ENCODE measurements around the gene MPLKIP.
"Not testable (repeated sequence)": the region's sequence is repeated elsewhere in the genome, so short reads cannot be mapped to it uniquely, and the experiment has no call there.

Gene MPLKIP

GRCh38 chr7:40133561-40134427 lies 628 bp downstream of the MPLKIP start:
- no peak for DNase-seq (ENCODE audit: low read depth)

GRCh38 chr7:40122940-40123254 lies 11.5 kb downstream of the MPLKIP start:
- DNase-seq (ENCODE audit: low read depth): no peak

GRCh38 chr7:40122100-40122939 lies 12.1 kb downstream of the MPLKIP start:
- not testable (repeated sequence) for DNase-seq (ENCODE audit: low read depth)

GRCh38 chr7:40120020-40120419 lies 14.4 kb downstream of the MPLKIP start:
- DNase-seq (ENCODE audit: low read depth): no peak

- not testable (repeated sequence) for DNase-seq (ENCODE audit: low read depth)
Observed at GRCh38 chr7:40118201-40118600, 16.2 kb downstream of the MPLKIP start.

GRCh38 chr7:40117199-40117598 lies 17.2 kb downstream of the MPLKIP start:
- not testable (repeated sequence) for DNase-seq (ENCODE audit: low read depth)

GRCh38 chr7:40115936-40116335 lies 18.5 kb downstream of the MPLKIP start:
- no peak for DNase-seq (ENCODE audit: low read depth)

- DNase-seq (ENCODE audit: low read depth): no peak
Observed at GRCh38 chr7:40105879-40106473, 28.4 kb downstream of the MPLKIP start.

- no peak for DNase-seq (ENCODE audit: low read depth)
Observed at GRCh38 chr7:40102897-40103296, 31.5 kb downstream of the MPLKIP start.

GRCh38 chr7:40101201-40101600 lies 33.2 kb downstream of the MPLKIP start:
- no peak for DNase-seq (ENCODE audit: low read depth)

GRCh38 chr7:40099837-40100236 lies 34.6 kb downstream of the MPLKIP start:
- no peak for DNase-seq (ENCODE audit: low read depth)

GRCh38 chr7:40098810-40099209 lies 35.6 kb downstream of the MPLKIP start:
- no peak for DNase-seq (ENCODE audit: low read depth)

GRCh38 chr7:40097728-40098127 lies 36.7 kb downstream of the MPLKIP start:
- DNase-seq (ENCODE audit: low read depth): no peak

- DNase-seq (ENCODE audit: low read depth): no peak
Observed at GRCh38 chr7:40095695-40096327, 38.6 kb downstream of the MPLKIP start.

GRCh38 chr7:40095230-40095629 lies 39.2 kb downstream of the MPLKIP start:
- no peak for DNase-seq (ENCODE audit: low read depth)

- DNase-seq (ENCODE audit: low read depth): no peak
Observed at GRCh38 chr7:40093631-40094350, 40.6 kb downstream of the MPLKIP start.

GRCh38 chr7:40092182-40092581 lies 42.2 kb downstream of the MPLKIP start:
- no peak for DNase-seq (ENCODE audit: low read depth)

GRCh38 chr7:40077849-40078248 lies 56.6 kb downstream of the MPLKIP start:
- no peak for DNase-seq (ENCODE audit: low read depth)
